Endothelial cell of umbilical vein (primary cell): Measurements from ENCODE around the gene OSCAR. TPM values are rescaled to one million over a fixed set of nuclear protein-coding genes. Genes with fewer than 3 reads are reported as not detected.

Experiments used
- BruUV-seq: library from RNA; stranded (reverse); fragments of 400-500 nt; replicated peaks from 2 replicates; lab custom pipeline; 2021; lab: Mats Ljungman, UMichigan
- CTCF ChIA-PET: fragments of 300-600, 350-600 bp; sonication (Branson Sonifier 250); formaldehyde crosslinking; loops from one replicate; lab custom pipeline; 2021; ENCODE audit warnings: antibody characterized with exemption, inconsistent platforms; lab: Charles Lee
- POLR2A ChIA-PET: fragments of 300-600, 350-600 bp; sonication (Branson Sonifier 250); formaldehyde crosslinking; loops from one replicate; lab custom pipeline; 2021; ENCODE audit warnings: antibody characterized with exemption, inconsistent platforms; lab: Charles Lee
- DNase-seq: peaks from one replicate; pipeline ENCODE4 v3.0.0-alpha.2; 2011; ENCODE audit warnings: low read depth, low spot score
- FAIRE-seq: peaks from 2 replicates; lab custom pipeline; 2011; peaks lifted over from hg19 to GRCh38; lab: Jason Lieb, UNC
- H2AFZ ChIP-seq: 2 replicates; pipeline ENCODE4 v1.6.0; 2012; ENCODE audit warnings: low read depth, low read length, control low read depth, inconsistent platforms
- H3K27ac ChIP-seq: 2 replicates; pipeline ENCODE4 v1.5.1; 2011; ENCODE audit warnings: low read depth, mild to moderate bottlenecking, control low read depth, low read length, moderate library complexity; ENCODE audit not compliant: insufficient read depth
- H3K27me3 ChIP-seq, 2 experiments: 2 replicates each; pipeline versions ENCODE4 v1.6.0 to v1.6.1; 2011; ENCODE audit warnings: low read length in 2 of 2, mixed read lengths in 1 of 2; ENCODE audit not compliant: control insufficient read depth in 2 of 2, insufficient read depth in 2 of 2
- H3K36me3 ChIP-seq, 2 experiments: 2 replicates in 1 of 2; 3 replicates in 1 of 2; pipeline ENCODE4 v1.5.1; 2011; ENCODE audit warnings: low read length in 2 of 2, mild to moderate bottlenecking in 1 of 2, moderate library complexity in 1 of 2; ENCODE audit not compliant: control insufficient read depth in 2 of 2, insufficient read depth in 2 of 2; ENCODE audit errors: extremely low read depth in 1 of 2
- H3K4me1 ChIP-seq: 3 replicates; pipeline ENCODE4 v1.5.1; 2011; ENCODE audit warnings: mild to moderate bottlenecking, low read length; ENCODE audit not compliant: control insufficient read depth, insufficient read depth; ENCODE audit errors: extremely low read depth
- H3K4me2 ChIP-seq: 2 replicates; pipeline ENCODE4 v1.6.1; 2011; ENCODE audit warnings: low read length, control low read depth, mixed read lengths; ENCODE audit not compliant: insufficient read depth
- H3K4me3 ChIP-seq, 3 experiments: fragments of 200-600 bp in 1 of 3; sonication (generic), shearing (Covaris generic) in 1 of 3; replicated peaks in 1 of 3; 2 replicates each; pipeline ENCODE4 v1.5.1; 2011 to 2016; ENCODE audit warnings: control low read depth in 3 of 3, low read length in 3 of 3, mild to moderate bottlenecking in 2 of 3, inconsistent platforms in 1 of 3, low read depth in 1 of 3, moderate library complexity in 1 of 3; ENCODE audit not compliant: insufficient read depth in 1 of 3
- H3K79me2 ChIP-seq: 2 replicates; pipeline ENCODE4 v1.6.0; 2012; ENCODE audit warnings: low read length, inconsistent platforms; ENCODE audit not compliant: control insufficient read depth, insufficient read depth
- H3K9ac ChIP-seq: replicated peaks from 2 replicates; pipeline ENCODE3; 2011; ENCODE audit warnings: low read length, control low read depth; ENCODE audit not compliant: insufficient read depth; ENCODE audit errors: extremely low read depth
- H3K9me1 ChIP-seq: replicated peaks from 3 replicates; pipeline ENCODE4 v1.6.0; 2011; ENCODE audit warnings: mild to moderate bottlenecking, low read length; ENCODE audit not compliant: control insufficient read depth, insufficient read depth; ENCODE audit errors: extremely low read depth
- H3K9me3 ChIP-seq: replicated peaks from 2 replicates; pipeline ENCODE4 v1.5.1; 2012; ENCODE audit warnings: low read length, inconsistent platforms; ENCODE audit not compliant: control insufficient read depth, insufficient read depth
- H4K20me1 ChIP-seq: replicated peaks from 2 replicates; pipeline ENCODE3; 2011; ENCODE audit warnings: mild to moderate bottlenecking, low read length; ENCODE audit not compliant: control insufficient read depth, insufficient read depth; ENCODE audit errors: extremely low read depth
- CTCF ChIP-seq, 2 donors: IDR thresholded peaks; 1 replicate in 1 of 2; 2 replicates in 1 of 2; pipeline ENCODE4 v1.5.1; 2011; ENCODE audit warnings: low read length in 2 of 2, mild to moderate bottlenecking in 2 of 2, moderate library complexity in 2 of 2, control low read depth in 1 of 2, inconsistent platforms in 1 of 2, low read depth in 1 of 2; ENCODE audit not compliant: insufficient read depth in 1 of 2; ENCODE audit errors: extremely low read depth in 1 of 2
- EZH2 ChIP-seq: IDR thresholded peaks from 2 replicates; pipeline ENCODE4 v1.6.1; 2012; ENCODE audit warnings: borderline replicate concordance, low read depth, mild to moderate bottlenecking, moderate library complexity, low read length, inconsistent platforms; ENCODE audit not compliant: severe bottlenecking
- FOS ChIP-seq: IDR thresholded peaks from 2 replicates; pipeline ENCODE4 v1.6.1; 2011; ENCODE audit warnings: mild to moderate bottlenecking, low read length, moderate library complexity, borderline replicate concordance; ENCODE audit not compliant: insufficient read depth
- GATA2 ChIP-seq: IDR thresholded peaks from 2 replicates; pipeline ENCODE4 v1.7.0; 2011; ENCODE audit warnings: low read depth, mild to moderate bottlenecking, moderate library complexity, mixed read lengths, low read length; ENCODE audit not compliant: insufficient read length, insufficient read depth
- JUN ChIP-seq: IDR thresholded peaks from 2 replicates; pipeline ENCODE4 v1.6.1; 2011; ENCODE audit warnings: borderline replicate concordance, low read depth; ENCODE audit not compliant: insufficient read length, insufficient read depth
- MAX ChIP-seq: IDR thresholded peaks from 2 replicates; pipeline ENCODE4 v1.6.1; 2011; ENCODE audit not compliant: insufficient read depth, insufficient read length
- MYC ChIP-seq: IDR thresholded peaks from one replicate; pipeline ENCODE4 v1.6.1; 2011; ENCODE audit warnings: mild to moderate bottlenecking, low read depth, low read length
- POLR2A ChIP-seq: IDR thresholded peaks from 2 replicates; pipeline ENCODE4 v1.6.1; 2012; ENCODE audit warnings: low read depth, mild to moderate bottlenecking, control low read depth, low read length
- POLR2AphosphoS5 ChIP-seq: IDR thresholded peaks from 2 replicates; pipeline ENCODE4 v1.6.1; 2012; ENCODE audit warnings: low read depth, mild to moderate bottlenecking, control low read depth, low read length, moderate library complexity; ENCODE audit not compliant: insufficient read depth
- dilution Hi-C: fragments of 300-500 bp; cut with MboI; formaldehyde crosslinking; loops from one replicate; pipeline ENCODE4 v1.15.0; 2019; ENCODE audit warnings: low sequenced_read_pairs; ENCODE audit not compliant: extremely low pct_ligation_motif_present
- intact Hi-C: fragments of 100-400 bp; cut with micrococcal nuclease; formaldehyde crosslinking; loops from one replicate; pipeline ENCODE4 v1.10.0; 2022
- polyA plus RNA-seq, 4 experiments: library from polyadenylated mRNA; depleted of rRNA in 3 of 4; stranded (reverse) in 3 of 4; unstranded in 1 of 4; fragments of >200 nt; gene quantifications; 2 replicates each; pipeline versions ENCODE4 v1.2.1 to v1.2.3, GENCODE V29; 2011 to 2012; ENCODE audit warnings: missing spikeins in 1 of 4
- total RNA-seq: library from RNA; stranded (reverse); gene quantifications from 2 replicates; pipeline ENCODE4 v1.2.3, GENCODE V29; 2021

Gene OSCAR
- total and polyA plus RNA-seq, 2 donors (not counting 3 experiments of a cell fraction or from before 2014, with no cell fraction given) = 0.08 TPM; not detected in 1

GRCh38 chr19:54081032-54081431 is 19.6 kb downstream of the OSCAR start, which contains the start of gene TARM1:
TARM1 (minus strand) TSS chr19:54081365; CDS start chr19:54081340, 25 bp downstream.
- CTCF ChIA-PET = interaction anchor here (1.1 to 1.5 kb wide), 3 partner anchors 11 to 288 kb away, joined by 3 to 5 read pairs (median 4); no protein-coding TSS in a partner anchor
- no peak within 1 kb of the TSS for H3K27ac ChIP-seq
- H3K9ac ChIP-seq = no peak within 1 kb of the TSS
- H3K9me1 ChIP-seq = no peaks in the 10 kb centered on the region
- DNase-seq (no peak), FAIRE-seq (no peak)
- no peak within 1 kb of the TSS for H3K4me3 ChIP-seq
- TF ChIP-seq FOS (no peak), JUN (no peak), GATA2 (no peak), MAX (no peak), MYC (no peak), POLR2AphosphoS5 (no peak), EZH2 (no peak), CTCF (IDR thresholded peaks at IDR 0.05; ENCODE audit: extremely low read depth in 1 of 2, insufficient read depth in 1 of 2, low read depth in 1 of 2, low read length in 2 of 2) (no peak), POLR2A (no peak)
- no peaks in the 10 kb centered on the region for H3K4me1 ChIP-seq
- POLR2A ChIA-PET = no interaction called here
- no peak within 1 kb of the TSS for H3K4me2 ChIP-seq
- no peaks in the 10 kb centered on the region for H4K20me1 ChIP-seq
- no TSS peak for BruUV-seq
- dilution Hi-C loops (no loop called here), intact Hi-C loops (no loop called here)
- H3K36me3 ChIP-seq = no peaks in the 10 kb centered on the region
- no peaks in the 10 kb centered on the region for H3K9me3 ChIP-seq
- H3K79me2 ChIP-seq = no peaks in the 10 kb centered on the region
- no peak within 1 kb of the TSS for H2AFZ ChIP-seq
- H3K27me3 ChIP-seq = no peaks in the 10 kb centered on the region
